Measurements from ENCODE around the gene C14orf132.

Gene C14orf132

GRCh38 chr14:96038558-96038919 lies 623 bp upstream of the C14orf132 start:
- CTCF ChIA-PET: interaction anchor here (0.6 kb wide), 1 partner anchor 1985 kb away, joined by 3 read pairs; no protein-coding TSS in a partner anchor
- no peak for TF ChIP-seq CTCF (conservative IDR thresholded peaks at IDR 0.05; ENCODE audit: low read depth)
- DNase-seq (ENCODE audit: low spot score): no peak
- POLR2A ChIA-PET (ENCODE audit: low non-redundant PET): interaction anchor here (0.6 kb wide), 1 partner anchor 339 kb away, joined by 4 read pairs; no protein-coding TSS in a partner anchor
- peak overlapping the region; percentile 70 for H3K27ac ChIP-seq

DNA sequence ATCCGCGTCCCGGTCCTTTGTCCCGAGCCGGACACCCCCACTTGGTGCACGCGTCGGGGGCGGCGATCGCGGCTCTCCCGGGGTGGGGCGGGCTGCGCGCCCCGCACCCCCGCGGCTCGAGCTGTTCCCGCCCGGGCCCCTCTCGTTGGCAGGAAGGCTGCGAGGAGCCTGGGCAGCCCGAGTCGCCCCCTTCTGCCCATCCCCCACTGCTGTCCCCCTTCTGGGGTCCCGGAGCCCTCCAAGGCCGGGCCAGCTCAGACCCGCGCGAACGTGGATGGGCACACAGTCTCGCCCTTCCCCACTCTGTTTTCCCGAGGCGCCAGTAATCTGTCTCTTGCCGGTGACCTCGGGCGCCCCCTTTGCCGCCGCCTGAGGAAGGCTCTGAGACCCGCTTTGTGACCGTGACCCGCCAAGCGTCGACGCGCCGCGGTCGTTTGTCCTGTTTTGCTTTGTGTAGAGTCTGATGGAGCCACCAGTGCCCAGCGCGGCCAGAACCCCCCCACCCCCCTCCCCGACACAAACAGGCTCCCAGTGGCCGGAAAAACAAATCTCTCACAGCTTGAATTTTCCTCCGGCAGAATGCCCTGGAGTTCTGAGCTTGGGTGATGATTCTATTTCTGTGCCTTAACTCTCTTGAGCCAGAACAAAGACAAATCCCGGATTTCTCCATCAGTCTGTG lies 610 bp downstream of the C14orf132 start:
- peak; percentile 28; the same call in 1 of the 2 replicates for TF ChIP-seq CTCF (conservative IDR thresholded peaks at IDR 0.05; ENCODE audit: low read depth)
- ChIA-PET POLR2A (ENCODE audit: low non-redundant PET) (no interaction called here), CTCF (interaction anchor here (0.5 to 1.0 kb wide), 2 partner anchors 12 to 270 kb away, joined by 3 read pairs; no protein-coding TSS in a partner anchor)
- H3K27ac ChIP-seq: peak overlapping the region; percentile 70
- DNase-seq (ENCODE audit: low spot score): no peak

GRCh38 chr14:96040828-96041371 lies 1.7 kb downstream of the C14orf132 start:
- no peak for DNase-seq (ENCODE audit: low spot score)
- H3K27ac ChIP-seq: no peak overlapping the region
- ChIA-PET CTCF (interaction anchor here (0.6 kb wide), 1 partner anchor 11 kb away, joined by 3 read pairs; no protein-coding TSS in a partner anchor), POLR2A (ENCODE audit: low non-redundant PET) (no interaction called here)
- no peak for TF ChIP-seq CTCF (conservative IDR thresholded peaks at IDR 0.05; ENCODE audit: low read depth)

GRCh38 chr14:96042248-96042930 lies 3.2 kb downstream of the C14orf132 start:
- H3K27ac ChIP-seq: no peak overlapping the region
- no peak for DNase-seq (ENCODE audit: low spot score)
- ChIA-PET CTCF (no interaction called here), POLR2A (ENCODE audit: low non-redundant PET) (no interaction called here)
- TF ChIP-seq CTCF (conservative IDR thresholded peaks at IDR 0.05; ENCODE audit: low read depth): no peak

GRCh38 chr14:96046630-96047029 lies 7.5 kb downstream of the C14orf132 start:
- no peak for TF ChIP-seq CTCF (conservative IDR thresholded peaks at IDR 0.05; ENCODE audit: low read depth)
- no peak overlapping the region for H3K27ac ChIP-seq
- ChIA-PET POLR2A (ENCODE audit: low non-redundant PET) (no interaction called here), CTCF (interaction anchor here (0.8 kb wide), 1 partner anchor 48 kb away, joined by 4 read pairs; no protein-coding TSS in a partner anchor)
- no peak for DNase-seq (ENCODE audit: low spot score)

DNA sequence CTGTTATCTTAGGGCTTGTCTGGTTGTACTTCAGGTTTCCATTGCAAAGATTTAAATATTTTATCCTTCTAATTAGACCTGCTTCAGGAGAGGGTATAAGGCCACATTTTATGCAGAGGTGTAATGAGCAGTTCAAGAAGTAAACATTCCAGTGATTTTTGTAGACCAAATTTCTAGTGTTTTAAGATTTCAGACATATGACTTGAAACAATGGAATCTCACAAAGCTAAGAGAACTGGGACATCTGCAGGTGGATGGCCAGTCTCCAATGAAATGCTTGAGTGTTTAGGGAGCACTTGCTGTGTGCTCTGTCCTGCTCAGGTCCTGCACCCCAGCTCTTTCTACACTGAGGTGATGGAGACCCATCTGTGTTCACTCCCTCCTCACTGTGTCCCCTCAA lies 7.9 kb downstream of the C14orf132 start:
- no peak overlapping the region for H3K27ac ChIP-seq
- POLR2A ChIA-PET (ENCODE audit: low non-redundant PET): no interaction called here
- CTCF ChIA-PET: interaction anchor here (0.8 kb wide), 1 partner anchor 49 kb away, joined by 4 read pairs; no protein-coding TSS in a partner anchor
- DNase-seq (ENCODE audit: low spot score): no peak
- TF ChIP-seq CTCF (conservative IDR thresholded peaks at IDR 0.05; ENCODE audit: low read depth): no peak
